ENCODE measurements around the gene MAP7D1. TPM values are rescaled to one million over a fixed set of nuclear protein-coding genes. Genes with fewer than 3 reads are reported as not detected.

The MAP7D1 gene
- total RNA-seq, 1 experiment from 2014 or later = 173 TPM

DNA sequence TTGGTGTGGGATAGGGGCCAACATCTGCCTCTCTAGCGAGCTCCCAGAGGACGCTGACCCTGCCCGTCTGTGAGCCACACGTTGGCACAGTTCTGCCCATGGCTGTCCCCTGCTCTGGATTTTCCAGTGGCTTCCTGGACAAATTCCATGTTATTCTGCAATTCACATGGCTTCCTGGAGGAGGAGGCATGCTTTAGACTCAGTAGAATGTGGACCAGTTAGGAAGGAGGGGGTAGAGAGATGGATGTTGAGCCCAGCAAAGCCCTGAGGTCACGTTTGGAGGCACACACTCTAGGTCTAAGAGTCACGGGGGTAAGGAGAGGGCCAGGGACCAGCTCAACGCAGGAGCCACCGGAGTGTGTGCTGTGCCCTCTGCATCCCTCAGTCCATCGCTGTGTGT lies 43.1 kb upstream of the MAP7D1 start:
- Histone ChIP-seq H3K4me2 (no peak overlapping the region), H3K79me2 (ENCODE audit: low read depth) (no peaks in the 10 kb centered on the region), H3K4me3 (no peak overlapping the region), H3K4me1 (replicated peaks; ENCODE audit: insufficient read depth) (peaks cover 17% of the 10 kb centered on the region), H4K20me1 (ENCODE audit: insufficient read depth) (no peaks in the 10 kb centered on the region; the same call in 1 of the 2 replicates), H3K27me3 (ENCODE audit: insufficient read depth, low read depth) (no peaks in the 10 kb centered on the region), H2AFZ (no peak overlapping the region), H3F3A (ENCODE audit: insufficient read depth, low read depth) (peaks cover 5% of the 10 kb centered on the region; the same call in 1 of the 2 replicates), H3K9me3 (ENCODE audit: insufficient read depth, low read depth) (no peaks in the 10 kb centered on the region), H3K36me3 (ENCODE audit: low read depth) (no peaks in the 10 kb centered on the region), H3K9me2 (ENCODE audit: insufficient read depth) (no peaks in the 10 kb centered on the region), H3K27ac (no peak overlapping the region)
- ChIA-PET CTCF (no interaction called here), POLR2A (ENCODE audit: unreplicated experiment) (interaction anchor here (0.6 kb wide), 1 partner anchor 136 kb away, joined by 5 read pairs; no protein-coding TSS in a partner anchor)
- intact Hi-C loops (cut with micrococcal nuclease; ENCODE audit: unreplicated experiment) = no loop called here
- BruUV-seq (replicated peaks) = no TSS peak
- DNase-seq = no peak
- no peak for TF ChIP-seq EZH2 (IDR thresholded peaks at IDR 0.05; ENCODE audit: low read depth)
- TF ChIP-seq, protein P1, sequence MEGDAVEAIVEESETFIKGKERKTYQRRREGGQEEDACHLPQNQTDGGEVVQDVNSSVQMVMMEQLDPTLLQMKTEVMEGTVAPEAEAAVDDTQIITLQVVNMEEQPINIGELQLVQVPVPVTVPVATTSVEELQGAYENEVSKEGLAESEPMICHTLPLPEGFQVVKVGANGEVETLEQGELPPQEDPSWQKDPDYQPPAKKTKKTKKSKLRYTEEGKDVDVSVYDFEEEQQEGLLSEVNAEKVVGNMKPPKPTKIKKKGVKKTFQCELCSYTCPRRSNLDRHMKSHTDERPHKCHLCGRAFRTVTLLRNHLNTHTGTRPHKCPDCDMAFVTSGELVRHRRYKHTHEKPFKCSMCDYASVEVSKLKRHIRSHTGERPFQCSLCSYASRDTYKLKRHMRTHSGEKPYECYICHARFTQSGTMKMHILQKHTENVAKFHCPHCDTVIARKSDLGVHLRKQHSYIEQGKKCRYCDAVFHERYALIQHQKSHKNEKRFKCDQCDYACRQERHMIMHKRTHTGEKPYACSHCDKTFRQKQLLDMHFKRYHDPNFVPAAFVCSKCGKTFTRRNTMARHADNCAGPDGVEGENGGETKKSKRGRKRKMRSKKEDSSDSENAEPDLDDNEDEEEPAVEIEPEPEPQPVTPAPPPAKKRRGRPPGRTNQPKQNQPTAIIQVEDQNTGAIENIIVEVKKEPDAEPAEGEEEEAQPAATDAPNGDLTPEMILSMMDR (conservative IDR thresholded peaks at IDR 0.05) = no peak

DNA sequence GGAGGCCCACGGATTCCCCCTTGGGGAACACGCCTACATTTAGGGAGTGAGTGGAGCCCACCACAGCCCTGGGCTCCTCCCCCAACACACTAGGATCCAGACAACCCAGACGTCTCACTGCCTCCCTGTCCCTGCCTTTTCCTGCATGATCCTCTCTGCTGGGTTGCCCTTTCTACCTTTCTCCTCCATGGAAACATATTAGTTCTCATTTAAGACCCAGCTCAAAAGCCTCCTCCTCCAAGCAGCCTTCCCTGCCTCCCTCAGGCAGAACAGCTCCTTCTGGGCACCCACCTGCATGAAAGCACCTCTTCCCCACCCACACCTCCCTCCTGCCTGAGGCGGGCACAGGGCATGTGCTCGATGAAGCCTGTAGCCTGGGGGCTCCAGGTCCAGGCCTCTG lies 41.6 kb upstream of the MAP7D1 start:
- H3K27me3 ChIP-seq (ENCODE audit: insufficient read depth, low read depth) = no peaks in the 10 kb centered on the region
- H3K79me2 ChIP-seq (ENCODE audit: low read depth) = no peaks in the 10 kb centered on the region
- no peak overlapping the region for H2AFZ ChIP-seq
- H3K36me3 ChIP-seq (ENCODE audit: low read depth) = no peaks in the 10 kb centered on the region
- H3F3A ChIP-seq (ENCODE audit: insufficient read depth, low read depth) = peaks cover 5% of the 10 kb centered on the region; the same call in 1 of the 2 replicates
- no peaks in the 10 kb centered on the region for H3K9me3 ChIP-seq (ENCODE audit: insufficient read depth, low read depth)
- BruUV-seq (replicated peaks) = no TSS peak
- no peaks in the 10 kb centered on the region for H3K9me2 ChIP-seq (ENCODE audit: insufficient read depth)
- DNase-seq = no peak
- H3K4me1 ChIP-seq (replicated peaks; ENCODE audit: insufficient read depth) = peaks cover 8% of the 10 kb centered on the region
- POLR2A ChIA-PET (ENCODE audit: unreplicated experiment) = interaction anchor here (0.5 to 0.6 kb wide), 2 partner anchors 74 to 110 kb away, joined by 3 to 6 read pairs; partner anchors contain the start of gene THRAP3
- TF ChIP-seq, protein P1 (conservative IDR thresholded peaks at IDR 0.05) = no peak
- TF ChIP-seq EZH2 (IDR thresholded peaks at IDR 0.05; ENCODE audit: low read depth) = no peak
- no peak overlapping the region for H3K4me2 ChIP-seq
- no peaks in the 10 kb centered on the region; the same call in 1 of the 2 replicates for H4K20me1 ChIP-seq (ENCODE audit: insufficient read depth)
- no peak overlapping the region for H3K27ac ChIP-seq
- intact Hi-C loops (cut with micrococcal nuclease; ENCODE audit: unreplicated experiment) = no loop called here
- CTCF ChIA-PET = no interaction called here
- H3K4me3 ChIP-seq = no peak overlapping the region

DNA sequence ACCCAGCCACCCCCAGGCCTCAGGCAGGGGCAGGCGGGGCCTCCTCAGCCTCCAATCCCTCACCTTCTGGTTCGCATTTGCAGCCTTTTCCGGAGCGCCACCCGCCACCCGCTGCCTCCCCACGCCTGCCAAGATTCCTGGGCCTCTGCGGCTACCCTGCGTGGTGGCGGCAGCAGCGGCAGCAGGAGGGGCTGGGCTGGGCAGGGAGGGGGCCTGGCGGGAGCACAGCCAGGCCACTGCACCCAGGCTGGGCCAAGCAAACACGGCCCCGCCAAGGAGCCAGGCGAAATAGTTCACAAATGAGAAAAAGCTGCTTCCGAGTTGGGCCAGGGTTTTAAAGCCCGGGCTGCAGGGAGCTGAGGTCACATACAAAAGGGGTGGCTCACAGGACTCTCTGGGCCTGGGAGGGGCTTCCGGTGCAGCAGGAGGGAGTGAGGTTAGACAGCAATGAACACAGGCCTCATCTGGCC lies 40.7 kb upstream of the MAP7D1 start:
- H3K4me2 ChIP-seq = no peak overlapping the region
- no peak overlapping the region for H3K27ac ChIP-seq
- H3F3A ChIP-seq (ENCODE audit: insufficient read depth, low read depth) = 0 out of 2 replicates have a peak, but pooled peaks cover 5% of the 10 kb centered on the region
- H2AFZ ChIP-seq = no peak overlapping the region
- peak in 1 of 2 experiments; percentile 17 for DNase-seq
- no peaks in the 10 kb centered on the region for H3K27me3 ChIP-seq (ENCODE audit: insufficient read depth, low read depth)
- no peaks in the 10 kb centered on the region; the same call in 1 of the 2 replicates for H4K20me1 ChIP-seq (ENCODE audit: insufficient read depth)
- ChIA-PET POLR2A (ENCODE audit: unreplicated experiment) (interaction anchor here (0.6 kb wide), 1 partner anchor 82 kb away, joined by 4 read pairs; no protein-coding TSS in a partner anchor), CTCF (no interaction called here)
- no peak overlapping the region for H3K4me3 ChIP-seq
- TF ChIP-seq EZH2 (IDR thresholded peaks at IDR 0.05; ENCODE audit: low read depth) = no peak
- TF ChIP-seq, protein P1 (conservative IDR thresholded peaks at IDR 0.05) = no peak
- no peaks in the 10 kb centered on the region for H3K9me3 ChIP-seq (ENCODE audit: insufficient read depth, low read depth)
- no peaks in the 10 kb centered on the region for H3K36me3 ChIP-seq (ENCODE audit: low read depth)
- no TSS peak for BruUV-seq (replicated peaks)
- 0 out of 2 replicates have a peak, but pooled peaks cover 3% of the 10 kb centered on the region for H3K4me1 ChIP-seq (replicated peaks; ENCODE audit: insufficient read depth)
- H3K9me2 ChIP-seq (ENCODE audit: insufficient read depth) = no peaks in the 10 kb centered on the region
- H3K79me2 ChIP-seq (ENCODE audit: low read depth) = no peaks in the 10 kb centered on the region
- intact Hi-C loops (cut with micrococcal nuclease; ENCODE audit: unreplicated experiment) = no loop called here

Measured in PC-9 (cell line).